HG03045 (cell line): ENCODE data around the gene PALM.
A peak's percentile ranks its signal among the peaks of the same experiment; 100 is the strongest.
"Not testable (repeated sequence)": the region's sequence is repeated elsewhere in the genome, so short reads cannot be mapped to it uniquely, and the experiment has no call there.

ENCODE experiments used
- ATAC-seq: cut with Tn5 transposase; IDR thresholded peaks from one replicate; pipeline ENCODE4 v1.9.1; 2021; ENCODE audit warnings: mild to moderate bottlenecking, moderate library complexity; ENCODE audit not compliant: unreplicated experiment

The PALM gene

DNA sequence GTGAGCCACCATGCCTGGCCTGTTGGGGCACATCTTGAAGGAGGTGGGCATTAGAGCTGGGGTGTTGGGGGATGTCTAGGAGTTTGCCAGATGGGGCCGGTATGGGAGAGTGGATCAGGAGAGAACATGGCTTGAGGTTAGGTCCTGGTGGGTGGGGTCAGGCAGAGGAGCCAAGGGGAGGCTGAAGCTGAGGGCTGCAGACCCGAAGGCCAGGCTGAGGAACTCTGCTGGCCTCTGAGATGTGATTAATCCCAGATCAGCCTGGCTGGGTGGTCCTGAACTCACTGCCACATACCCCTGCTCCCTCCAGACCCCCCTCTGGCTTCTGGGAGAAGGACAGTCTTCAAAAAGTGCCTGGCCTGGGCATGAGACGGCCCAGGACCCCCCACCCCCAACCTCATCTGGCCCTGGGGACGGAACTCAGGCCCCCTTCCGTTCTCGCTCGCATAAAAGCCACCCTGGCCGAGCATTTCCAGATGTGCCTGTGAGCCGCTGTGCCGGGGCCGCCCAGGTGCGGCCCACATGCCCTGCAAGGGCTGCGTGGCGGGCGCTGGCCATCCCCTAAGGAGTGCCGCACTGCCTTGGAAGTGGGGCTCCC is 29.8 kb upstream of the PALM start:
- ATAC-seq, result no peak

DNA sequence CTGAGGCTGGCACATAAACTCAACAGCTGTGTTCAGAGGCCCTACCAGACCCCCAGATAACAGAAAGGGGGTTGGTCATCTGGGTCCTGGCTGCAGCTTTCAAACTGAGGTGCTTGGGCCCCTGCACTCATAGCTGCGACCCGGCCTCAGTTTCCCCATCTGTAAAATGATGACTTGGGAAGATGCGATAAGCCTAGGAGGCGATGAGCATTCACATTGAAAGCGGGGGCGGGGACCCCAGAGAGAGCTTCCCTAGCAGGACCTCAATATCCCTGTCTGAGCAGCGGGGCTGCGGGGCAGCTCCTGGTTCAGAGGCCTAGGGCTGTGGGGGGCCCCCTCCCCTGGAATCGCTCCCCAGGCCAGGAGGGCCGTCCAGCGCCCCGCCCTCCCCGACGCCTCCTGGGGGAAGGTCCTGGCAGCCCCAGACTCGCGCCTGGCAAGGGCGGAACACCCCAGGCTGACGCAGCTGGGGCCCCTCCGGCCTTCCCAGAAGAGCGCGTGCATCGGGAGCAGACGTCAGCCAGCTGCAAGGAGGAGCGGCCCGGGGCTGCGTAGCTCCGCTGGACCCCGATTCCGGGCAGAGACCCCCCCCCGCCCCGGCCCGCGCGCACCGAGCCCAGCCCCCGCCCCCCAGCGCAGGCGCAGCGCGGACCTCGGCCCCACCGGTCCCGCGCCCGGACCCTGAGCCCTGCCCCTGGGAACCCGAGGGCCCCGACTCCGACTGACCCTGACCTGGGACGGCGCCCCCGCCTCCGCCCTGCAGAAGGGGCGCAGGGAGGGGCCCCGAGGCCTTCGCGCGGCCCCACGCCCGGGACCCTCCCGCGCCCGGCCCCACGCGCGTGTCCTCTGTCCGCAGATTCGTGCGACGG is 29.1 kb upstream of the PALM start:
- ATAC-seq, result peak; percentile 16

DNA sequence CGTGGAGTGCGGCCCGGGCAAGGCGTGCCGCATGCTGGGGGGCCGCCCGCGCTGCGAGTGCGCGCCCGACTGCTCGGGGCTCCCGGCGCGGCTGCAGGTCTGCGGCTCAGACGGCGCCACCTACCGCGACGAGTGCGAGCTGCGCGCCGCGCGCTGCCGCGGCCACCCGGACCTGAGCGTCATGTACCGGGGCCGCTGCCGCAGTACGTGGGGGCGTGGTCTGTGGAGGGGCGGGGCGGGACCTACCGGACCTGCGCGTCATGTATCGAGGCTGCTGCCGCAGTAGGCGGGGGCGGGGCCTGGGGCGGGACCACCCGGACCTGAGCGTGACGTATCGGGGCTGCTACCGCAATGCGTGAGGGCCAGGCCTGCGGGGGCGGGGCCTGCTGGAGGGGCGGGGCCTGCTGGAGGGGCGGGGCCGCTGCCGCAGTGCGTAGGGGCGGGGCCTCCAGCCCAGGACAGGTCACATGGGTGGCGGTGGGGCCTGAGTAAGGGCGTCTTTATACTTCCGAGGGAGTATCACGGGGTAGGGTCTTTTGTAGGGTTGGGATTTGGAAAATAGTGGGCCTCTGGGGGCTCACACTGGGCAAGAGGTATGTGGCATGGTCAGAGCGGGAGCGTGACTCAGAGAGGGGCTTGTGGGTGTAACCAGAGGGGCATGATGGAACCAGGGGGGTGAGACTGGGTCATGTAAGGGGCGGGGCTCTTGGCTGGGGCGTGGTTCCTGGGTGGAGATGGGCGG is 28.3 kb upstream of the PALM start:
- ATAC-seq, result peak; percentile 66

DNA sequence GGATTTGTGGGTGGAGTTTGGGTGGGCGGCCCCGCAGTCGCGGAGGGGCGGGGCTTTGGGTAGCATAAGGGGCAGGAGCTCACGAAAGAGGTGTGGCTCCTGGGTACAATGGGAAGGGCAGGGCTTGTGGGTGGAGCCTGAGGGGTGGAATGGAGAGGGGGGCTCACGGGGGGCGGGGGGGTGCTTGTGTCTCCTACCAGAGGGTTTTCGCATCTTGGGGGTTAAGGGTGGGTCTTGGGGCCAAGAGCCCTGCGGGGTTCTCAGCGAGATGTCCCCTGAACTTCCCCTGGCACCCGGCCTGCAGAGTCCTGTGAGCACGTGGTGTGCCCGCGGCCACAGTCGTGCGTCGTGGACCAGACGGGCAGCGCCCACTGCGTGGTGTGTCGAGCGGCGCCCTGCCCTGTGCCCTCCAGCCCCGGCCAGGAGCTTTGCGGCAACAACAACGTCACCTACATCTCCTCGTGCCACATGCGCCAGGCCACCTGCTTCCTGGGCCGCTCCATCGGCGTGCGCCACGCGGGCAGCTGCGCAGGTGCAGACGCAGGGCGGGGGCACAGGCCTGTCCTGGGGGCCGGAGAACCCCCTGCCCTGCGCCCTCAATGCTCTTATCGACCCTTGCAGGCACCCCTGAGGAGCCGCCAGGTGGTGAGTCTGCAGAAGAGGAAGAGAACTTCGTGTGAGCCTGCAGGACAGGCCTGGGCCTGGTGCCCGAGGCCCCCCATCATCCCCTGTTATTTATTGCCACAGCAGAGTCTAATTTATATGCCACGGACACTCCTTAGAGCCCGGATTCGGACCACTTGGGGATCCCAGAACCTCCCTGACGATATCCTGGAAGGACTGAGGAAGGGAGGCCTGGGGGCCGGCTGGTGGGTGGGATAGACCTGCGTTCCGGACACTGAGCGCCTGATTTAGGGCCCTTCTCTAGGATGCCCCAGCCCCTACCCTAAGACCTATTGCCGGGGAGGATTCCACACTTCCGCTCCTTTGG is 27.4 kb upstream of the PALM start:
- no peak for ATAC-seq

DNA sequence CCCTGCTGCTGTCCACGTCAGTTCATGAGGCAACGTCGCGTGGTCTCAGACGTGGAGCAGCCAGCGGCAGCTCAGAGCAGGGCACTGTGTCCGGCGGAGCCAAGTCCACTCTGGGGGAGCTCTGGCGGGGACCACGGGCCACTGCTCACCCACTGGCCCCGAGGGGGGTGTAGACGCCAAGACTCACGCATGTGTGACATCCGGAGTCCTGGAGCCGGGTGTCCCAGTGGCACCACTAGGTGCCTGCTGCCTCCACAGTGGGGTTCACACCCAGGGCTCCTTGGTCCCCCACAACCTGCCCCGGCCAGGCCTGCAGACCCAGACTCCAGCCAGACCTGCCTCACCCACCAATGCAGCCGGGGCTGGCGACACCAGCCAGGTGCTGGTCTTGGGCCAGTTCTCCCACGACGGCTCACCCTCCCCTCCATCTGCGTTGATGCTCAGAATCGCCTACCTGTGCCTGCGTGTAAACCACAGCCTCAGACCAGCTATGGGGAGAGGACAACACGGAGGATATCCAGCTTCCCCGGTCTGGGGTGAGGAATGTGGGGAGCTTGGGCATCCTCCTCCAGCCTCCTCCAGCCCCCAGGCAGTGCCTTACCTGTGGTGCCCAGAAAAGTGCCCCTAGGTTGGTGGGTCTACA is 25.9 kb upstream of the PALM start:
- ATAC-seq, result no peak

DNA sequence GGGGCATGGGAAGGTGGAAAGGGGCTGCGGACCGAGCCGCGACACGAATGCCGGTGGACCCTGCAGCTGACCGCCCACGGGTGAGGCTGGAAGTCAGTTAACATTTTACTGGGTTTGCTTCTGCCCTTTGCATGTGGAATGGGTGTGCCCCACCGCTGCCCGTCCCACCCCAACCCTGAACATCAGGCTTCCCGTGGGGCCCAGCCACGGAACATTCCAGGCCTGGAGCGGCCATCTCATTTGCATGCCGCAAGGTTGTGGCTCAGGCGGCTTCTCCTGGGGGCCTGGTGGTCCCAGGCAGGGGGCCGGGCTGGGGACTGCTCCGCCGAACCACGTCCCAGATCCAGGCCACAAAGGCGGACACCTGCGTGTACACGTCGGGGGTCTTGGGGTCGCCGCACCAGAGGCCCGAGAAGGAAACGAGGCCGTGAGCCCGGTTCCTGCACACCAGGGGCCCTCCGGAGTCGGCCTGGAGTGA is 23.2 kb upstream of the PALM start:
- no peak for ATAC-seq

DNA sequence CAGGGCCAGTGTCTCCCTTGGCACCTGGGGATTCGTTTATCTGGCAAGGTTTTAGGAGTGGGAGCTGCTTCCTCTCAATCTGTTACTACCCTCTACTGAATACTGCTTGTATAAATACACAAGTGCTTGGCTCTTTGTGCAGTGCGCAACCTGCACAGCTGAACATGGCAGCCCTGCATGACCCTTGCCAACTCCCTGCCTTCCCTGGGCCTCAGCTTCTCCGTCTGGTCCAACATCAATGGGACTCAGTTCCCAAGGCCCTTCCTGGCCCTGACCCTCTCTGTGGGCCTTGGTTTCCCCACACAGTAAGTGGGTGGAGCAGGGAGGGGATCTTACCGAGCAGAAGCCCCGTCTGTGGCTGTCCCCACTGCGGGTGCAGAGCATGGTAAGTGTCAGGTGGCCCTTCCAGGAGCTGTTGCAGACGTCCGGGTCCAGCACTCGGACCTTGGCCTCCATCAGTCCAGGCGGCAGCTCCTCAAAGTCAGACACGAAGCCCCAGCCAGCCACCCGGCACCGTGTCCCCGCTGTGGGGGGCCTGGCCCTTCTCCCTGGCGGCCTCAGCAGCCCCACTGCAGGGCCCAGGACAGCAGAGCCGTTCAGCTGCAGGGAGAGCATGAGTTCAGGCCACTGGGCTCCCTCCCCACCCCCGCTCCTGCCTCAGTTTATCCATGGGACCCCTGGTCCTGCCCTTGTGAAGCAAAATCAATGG is 22.0 kb upstream of the PALM start:
- ATAC-seq, result no peak

DNA sequence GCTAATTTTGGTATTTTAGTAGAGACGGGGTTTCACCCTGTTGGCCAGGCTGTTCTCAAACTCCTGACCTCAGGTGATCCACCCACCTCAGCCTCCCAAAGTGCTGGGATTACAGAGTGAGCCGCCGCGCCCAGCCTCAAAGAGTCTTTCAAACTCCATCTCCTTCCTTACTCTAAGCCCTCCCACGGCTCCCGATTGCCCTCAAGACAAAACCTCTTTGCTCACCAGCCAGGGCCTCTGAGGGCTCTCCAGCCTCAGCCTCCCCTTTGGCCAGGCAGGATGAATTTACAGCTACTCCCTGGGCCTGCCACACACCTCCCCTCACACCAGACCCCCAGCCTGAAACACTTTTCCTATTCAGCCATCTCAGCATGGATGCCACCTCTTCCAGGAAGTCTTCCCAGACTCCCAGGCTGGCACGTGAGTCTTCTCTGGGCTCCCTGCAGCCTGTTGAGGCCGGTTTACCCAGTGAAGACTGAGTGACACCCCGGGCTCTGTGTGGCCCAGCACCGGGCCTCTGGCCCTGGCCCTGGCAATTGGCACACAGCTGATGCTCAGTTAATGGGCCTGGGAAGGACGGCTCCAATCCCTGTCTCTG is 21.1 kb upstream of the PALM start:
- no peak for ATAC-seq

DNA sequence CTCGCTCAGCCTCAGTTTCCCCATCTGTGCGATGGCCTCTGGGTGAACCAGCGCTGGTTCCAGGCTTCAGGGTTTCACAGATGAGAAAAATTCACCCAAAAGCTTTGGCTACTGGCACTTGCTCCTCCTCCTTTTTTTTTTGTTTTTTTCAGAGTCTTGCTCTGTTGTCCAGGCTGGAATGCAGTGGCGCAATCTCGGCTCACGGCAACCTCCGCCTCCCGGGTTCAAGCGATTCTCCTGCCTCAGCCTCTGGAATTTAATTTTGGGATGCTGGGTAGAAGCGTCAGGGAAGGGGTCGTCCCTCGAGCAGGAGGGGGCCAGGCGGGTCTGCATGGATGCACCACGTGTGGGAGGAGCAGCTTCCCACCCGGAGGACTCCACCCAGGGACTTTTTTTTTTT is 20.5 kb upstream of the PALM start:
- no peak for ATAC-seq

DNA sequence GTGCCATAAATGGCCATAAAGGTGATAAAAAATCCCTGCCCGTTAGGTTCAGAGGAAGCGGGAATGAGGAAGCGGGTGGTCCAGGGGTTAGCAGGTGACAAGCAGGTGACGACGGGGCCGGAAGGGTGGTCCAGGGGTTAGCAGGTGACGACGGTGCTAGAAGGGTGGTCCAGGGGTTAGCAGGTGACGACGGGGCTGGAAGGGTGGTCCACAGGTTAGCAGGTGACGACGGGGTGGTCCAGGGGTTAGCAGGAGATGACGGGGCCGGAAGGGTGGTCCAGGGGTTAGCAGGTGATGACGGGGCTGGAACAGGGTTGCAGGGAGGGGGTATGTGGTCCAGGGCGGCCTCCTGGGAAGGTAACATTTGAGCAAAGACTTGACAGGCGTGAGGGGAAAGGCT is 19.7 kb upstream of the PALM start:
- ATAC-seq, result no peak

DNA sequence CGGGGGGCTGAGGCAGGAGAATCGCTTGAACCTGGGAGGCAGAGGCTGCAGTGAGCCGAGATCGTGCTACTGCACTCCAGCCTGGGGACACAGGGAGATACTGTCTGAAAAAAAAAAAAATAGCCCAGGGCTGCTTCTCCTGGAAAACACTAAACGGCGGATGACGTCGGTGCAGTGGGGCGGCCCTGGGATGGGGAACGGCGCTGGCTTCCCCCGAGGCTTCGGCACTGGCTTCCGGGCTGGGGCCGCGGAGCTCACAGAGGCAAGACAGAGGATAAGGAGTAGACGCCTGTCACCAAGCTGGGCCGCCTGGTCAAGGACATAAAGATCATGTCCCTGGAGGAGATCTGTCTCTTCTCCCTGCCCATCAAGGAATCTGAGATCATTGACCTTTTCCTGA is 18.5 kb upstream of the PALM start:
- ATAC-seq, result no peak

DNA sequence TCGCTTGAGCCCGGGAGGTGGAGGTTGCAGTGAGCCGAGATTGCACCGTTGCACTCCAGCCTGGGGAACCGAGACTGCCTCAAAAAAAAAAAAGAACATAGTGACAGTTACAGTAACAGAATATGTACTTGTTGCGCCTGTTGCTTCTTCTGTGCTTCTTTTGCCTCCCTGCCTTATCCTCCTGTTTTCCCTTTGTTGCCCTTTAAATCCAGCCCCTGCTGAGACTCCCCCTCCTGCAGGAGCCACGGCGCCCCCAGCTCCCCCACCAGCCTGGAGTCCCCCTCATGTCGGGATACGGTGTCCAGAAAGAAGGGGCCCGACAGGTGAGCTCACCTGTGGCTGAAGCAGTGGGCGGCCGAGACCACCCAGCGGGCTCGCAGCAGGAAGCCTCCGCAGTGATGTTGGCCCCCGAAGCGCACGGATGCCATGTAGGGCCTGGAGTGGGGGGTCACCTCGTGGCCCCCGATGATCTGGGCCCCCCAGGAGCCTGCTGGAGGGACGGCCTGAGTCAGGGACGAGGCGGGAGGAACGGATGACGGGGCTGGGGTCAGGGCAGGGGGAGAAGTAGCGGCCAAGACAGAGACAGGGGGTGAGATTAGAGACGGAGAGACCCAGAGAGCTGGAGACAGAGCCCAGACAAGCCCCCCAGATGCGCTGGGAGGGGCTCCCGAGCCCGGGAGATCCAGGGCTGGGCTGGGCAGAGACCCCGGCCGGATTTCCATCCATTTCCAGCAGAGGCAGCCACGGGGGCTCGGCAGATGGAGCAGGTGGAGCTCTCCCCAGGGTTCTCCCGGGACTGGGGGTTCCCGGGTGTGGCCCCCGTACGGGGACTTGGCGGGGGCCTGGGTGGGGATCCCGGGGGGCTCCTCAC is 14.0 kb upstream of the PALM start:
- ATAC-seq, result no peak

DNA sequence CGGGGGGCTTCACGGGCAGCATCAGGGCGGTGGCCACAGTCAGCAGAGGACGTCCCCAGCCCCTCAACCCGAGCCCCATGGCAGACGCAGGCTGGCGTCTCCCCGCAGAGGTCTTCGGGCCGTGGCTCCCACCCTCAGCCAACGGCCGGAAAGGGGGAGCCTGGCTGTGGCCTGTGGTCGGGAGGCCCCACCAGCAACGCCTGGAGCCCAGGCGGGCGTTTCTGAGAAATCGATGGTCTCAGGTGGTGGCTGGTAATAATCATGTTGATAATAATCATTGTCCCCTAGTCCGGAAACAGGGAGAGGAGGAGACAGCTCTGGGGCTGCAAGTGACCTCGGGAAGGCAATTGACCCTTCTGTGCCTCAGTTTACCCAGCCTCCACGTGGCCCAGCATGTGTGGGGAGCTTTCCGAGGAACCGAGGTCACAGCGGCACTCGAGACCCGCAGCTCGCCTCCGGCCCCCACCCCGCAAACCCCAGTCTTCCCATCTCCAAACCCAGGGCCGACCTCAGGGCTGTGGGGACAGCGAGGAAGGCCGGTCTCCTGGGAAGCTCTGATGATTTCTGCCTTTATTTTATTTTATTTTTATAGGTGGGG is 13.3 kb upstream of the PALM start, which contains the start of gene PRSS57:
TSS of gene PRSS57 (minus strand) at position 101 of the 598 bp plus-strand sequence. CDS start at position 79, 22 bp downstream.
- ATAC-seq, result no peak

DNA sequence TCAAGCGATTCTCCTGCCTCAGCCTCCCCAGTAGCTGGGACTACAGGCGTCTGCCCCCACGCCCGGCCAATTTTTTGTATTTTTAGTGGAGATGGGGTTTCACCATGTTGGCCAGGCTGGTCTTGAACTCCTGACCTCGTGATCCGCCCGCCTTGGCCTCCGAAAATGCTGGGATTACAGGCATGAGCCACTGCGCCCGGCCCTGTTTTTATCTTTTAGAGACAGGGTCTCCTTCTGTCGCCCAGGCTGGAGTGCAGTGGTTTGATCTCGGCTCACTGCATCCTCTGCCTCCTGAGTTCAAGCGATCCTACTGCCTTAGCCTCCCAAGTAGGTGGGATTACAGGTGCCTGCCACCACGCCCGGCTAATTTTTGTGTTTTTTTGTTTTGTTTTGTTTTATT is 10.2 kb upstream of the PALM start:
- ATAC-seq, result not testable (repeated sequence)

DNA sequence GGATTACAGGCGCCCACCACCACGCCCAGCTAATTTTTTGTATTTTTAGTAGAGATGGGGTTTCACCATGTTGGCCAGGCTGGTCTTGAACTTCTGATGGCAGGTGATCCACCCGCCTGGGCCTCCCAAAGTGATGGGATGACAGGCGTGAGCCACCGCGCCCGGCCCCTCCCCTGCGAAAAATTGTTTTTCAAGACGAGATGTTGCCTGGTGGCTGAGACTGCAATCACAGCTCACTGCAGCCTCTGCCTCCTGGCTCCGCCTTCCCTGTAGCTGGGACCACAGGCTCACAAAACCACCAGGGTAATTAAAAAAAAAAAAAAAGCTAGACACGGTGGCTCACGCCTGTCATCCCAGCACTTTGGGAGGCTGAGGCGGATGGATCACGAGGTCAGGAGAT is 8.8 kb upstream of the PALM start:
- ATAC-seq, result not testable (repeated sequence)

DNA sequence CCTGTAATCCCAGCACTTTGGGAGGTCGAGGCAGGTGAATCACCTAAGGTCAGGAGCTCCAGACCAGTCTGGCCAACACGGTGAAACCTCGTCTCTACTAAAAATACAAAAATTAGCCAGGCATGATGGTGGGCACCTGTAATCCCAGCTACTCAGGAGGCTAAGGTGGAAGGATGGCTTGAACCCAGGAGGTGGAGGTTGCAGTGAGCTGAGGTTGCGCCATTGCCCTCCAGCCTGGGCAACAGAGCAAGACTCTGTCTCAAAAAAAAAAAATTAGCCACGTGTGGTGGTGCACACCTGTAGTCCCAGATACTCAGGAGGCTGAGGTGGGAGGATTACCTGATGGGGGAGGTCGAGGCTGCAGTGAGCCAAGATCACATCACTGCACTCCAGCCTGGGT is 5.9 kb upstream of the PALM start:
- not testable (repeated sequence) for ATAC-seq

DNA sequence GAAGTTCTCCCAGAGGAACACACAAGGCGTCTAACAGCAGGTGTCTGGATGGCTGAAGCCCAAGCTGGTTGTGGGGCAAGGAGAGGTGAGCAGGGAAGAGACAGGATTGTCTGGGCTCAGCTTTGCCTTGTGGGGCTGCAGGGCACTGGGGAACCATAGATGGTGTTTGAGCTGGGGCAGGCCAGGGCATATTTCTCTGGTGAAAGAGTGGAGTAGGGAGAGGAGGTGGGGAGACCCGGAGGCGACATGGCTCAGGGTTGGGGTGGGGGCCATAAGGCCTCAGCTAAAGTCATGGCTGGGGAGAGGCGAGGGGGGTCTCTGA is 5.4 kb upstream of the PALM start:
- no peak for ATAC-seq
